Mesenchymal stem cell (in vitro differentiated cells and primary cell): Measurements from ENCODE around the gene FRAT1.
A peak's percentile ranks its signal among the peaks of the same experiment; 100 is the strongest.

Experiments used
- DNase-seq: peaks from one replicate; pipeline ENCODE4 v3.0.0-alpha.2; 2013
- H2AFZ ChIP-seq: one replicate; pipeline ENCODE4 v1.6.1; 2013; ENCODE audit warnings: low read depth, mild to moderate bottlenecking, control low read depth, inconsistent platforms, low read length, moderate library complexity
- H2AK5ac ChIP-seq: 2 replicates; pipeline ENCODE4 v1.6.1; 2013; ENCODE audit warnings: low read length, moderate library complexity, mild to moderate bottlenecking, inconsistent platforms; ENCODE audit not compliant: severe bottlenecking
- H2BK120ac ChIP-seq: one replicate; pipeline ENCODE4 v1.6.1; 2013; ENCODE audit warnings: low read depth, mild to moderate bottlenecking, inconsistent platforms, low read length, moderate library complexity
- H2BK12ac ChIP-seq, 2 experiments: one replicate each; pipeline ENCODE4 v1.6.1; 2013; ENCODE audit warnings: inconsistent platforms in 2 of 2, low read length in 2 of 2, mild to moderate bottlenecking in 2 of 2, moderate library complexity in 2 of 2, control low read depth in 1 of 2
- H2BK15ac ChIP-seq: one replicate; pipeline ENCODE4 v1.6.1; 2013; ENCODE audit warnings: mild to moderate bottlenecking, low read depth, inconsistent platforms; ENCODE audit not compliant: poor library complexity, severe bottlenecking
- H2BK5ac ChIP-seq: 2 replicates; pipeline ENCODE4 v1.6.1; 2013; ENCODE audit warnings: low read depth, mild to moderate bottlenecking, low read length, control low read depth, inconsistent platforms; ENCODE audit not compliant: poor library complexity, severe bottlenecking
- H3K14ac ChIP-seq, 2 experiments: one replicate each; pipeline ENCODE4 v1.6.1; 2013; ENCODE audit warnings: inconsistent platforms in 2 of 2, low read length in 2 of 2, control low read depth in 1 of 2, mild to moderate bottlenecking in 1 of 2, moderate library complexity in 1 of 2
- H3K18ac ChIP-seq, 2 experiments: one replicate each; pipeline ENCODE4 v1.6.1; 2013; ENCODE audit warnings: inconsistent platforms in 2 of 2, low read length in 2 of 2, control low read depth in 1 of 2, low read depth in 1 of 2, mild to moderate bottlenecking in 1 of 2
- H3K23ac ChIP-seq, 2 experiments: one replicate each; pipeline ENCODE4 v1.6.1; 2013; ENCODE audit warnings: inconsistent platforms in 2 of 2, low read length in 2 of 2, mild to moderate bottlenecking in 2 of 2, moderate library complexity in 2 of 2, control low read depth in 1 of 2
- H3K27ac ChIP-seq: 2 replicates; pipeline ENCODE4 v1.5.1; 2013; ENCODE audit warnings: mild to moderate bottlenecking, moderate library complexity, low read length, control low read depth, inconsistent platforms; ENCODE audit not compliant: poor library complexity, severe bottlenecking
- H3K27me3 ChIP-seq, 2 experiments: 2 replicates each; pipeline versions ENCODE4 v1.6.1 to v1.7.0; 2013; ENCODE audit warnings: low read length in 2 of 2, mild to moderate bottlenecking in 2 of 2, moderate library complexity in 2 of 2, control low read depth in 1 of 2, inconsistent platforms in 1 of 2; ENCODE audit not compliant: control insufficient read depth in 1 of 2, insufficient read depth in 1 of 2
- H3K36me3 ChIP-seq, 2 experiments: 2 replicates each; pipeline versions ENCODE4 v1.6.1 to v1.7.0; 2013; ENCODE audit warnings: low read length in 2 of 2, control low read depth in 1 of 2, inconsistent platforms in 1 of 2, low read depth in 1 of 2, mild to moderate bottlenecking in 1 of 2; ENCODE audit not compliant: insufficient read depth in 2 of 2, control insufficient read depth in 1 of 2
- H3K4ac ChIP-seq, 2 experiments: one replicate each; pipeline ENCODE4 v1.6.1; 2013; ENCODE audit warnings: inconsistent platforms in 2 of 2, low read length in 2 of 2, mild to moderate bottlenecking in 2 of 2, moderate library complexity in 2 of 2, control low read depth in 1 of 2, low read depth in 1 of 2
- H3K4me1 ChIP-seq: 2 replicates; pipeline ENCODE4 v1.6.1; 2013; ENCODE audit warnings: low read depth, low read length, control low read depth; ENCODE audit not compliant: control insufficient read depth, insufficient read depth
- H3K4me2 ChIP-seq: 2 replicates; pipeline ENCODE4 v1.6.1; 2013; ENCODE audit warnings: low read length, mild to moderate bottlenecking, inconsistent platforms; ENCODE audit not compliant: poor library complexity, severe bottlenecking
- H3K4me3 ChIP-seq, 2 experiments: 2 replicates each; pipeline versions ENCODE4 v1.5.1 to v1.7.0; 2013; ENCODE audit warnings: low read length in 2 of 2, mild to moderate bottlenecking in 2 of 2, control low read depth in 1 of 2, low read depth in 1 of 2; ENCODE audit not compliant: insufficient read depth in 1 of 2
- H3K79me1 ChIP-seq: replicated peaks from 2 replicates; pipeline ENCODE4 v1.6.1; 2013; ENCODE audit warnings: mild to moderate bottlenecking, control low read depth, low read length, inconsistent platforms; ENCODE audit not compliant: poor library complexity, severe bottlenecking
- H3K9ac ChIP-seq: 2 replicates; pipeline ENCODE4 v1.7.0; 2013; ENCODE audit warnings: mild to moderate bottlenecking, low read length, moderate library complexity
- H3K9me3 ChIP-seq: 2 replicates; pipeline ENCODE4 v1.7.0; 2013; ENCODE audit warnings: mild to moderate bottlenecking, low read length; ENCODE audit not compliant: control insufficient read depth
- H4K8ac ChIP-seq: one replicate; pipeline ENCODE4 v1.6.1; 2013; ENCODE audit warnings: inconsistent platforms, mild to moderate bottlenecking, low read length, moderate library complexity
- H4K91ac ChIP-seq: one replicate; pipeline ENCODE4 v1.6.1; 2013; ENCODE audit warnings: mild to moderate bottlenecking, low read length, inconsistent platforms
- WGBS: methylation state at CpG from one replicate; pipeline ENCODE4 v1.1.7; 2013; ENCODE audit warnings: mixed read lengths; 5-methylcytosine and 5-hydroxymethylcytosine counted together

FRAT1 gene

GRCh38 chr10:97274828-97275227, 44.2 kb upstream of the FRAT1 start:
- Histone ChIP-seq H2BK5ac (no peak overlapping the region), H2AFZ (no peak overlapping the region), H3K36me3 (no peaks in the 10 kb centered on the region), H4K91ac (no peak overlapping the region), H3K14ac (no peak overlapping the region), H3K9ac (peak overlapping the region; percentile 27), H2BK15ac (no peak overlapping the region), H3K4me1 (no peaks in the 10 kb centered on the region), H3K4me2 (no peak overlapping the region), H2BK120ac (no peak overlapping the region), H3K18ac (no peak overlapping the region), H3K27ac (no peak overlapping the region), H3K4me3 (no peak overlapping the region), H3K9me3 (no peaks in the 10 kb centered on the region), H2BK12ac (no peak overlapping the region), H4K8ac (no peak overlapping the region), H3K23ac (no peak overlapping the region), H3K79me1 (peaks cover 10% of the 10 kb centered on the region), H3K4ac (no peak overlapping the region), H2AK5ac (no peak overlapping the region), H3K27me3 (no peaks in the 10 kb centered on the region)
- no peak for DNase-seq
- WGBS: 82% methylated on average over 3 of the region's 9 CpGs

GRCh38 chr10:97277551-97277950, 41.5 kb upstream of the FRAT1 start:
- no peaks in the 10 kb centered on the region for H3K36me3 ChIP-seq
- no peak overlapping the region for H3K18ac ChIP-seq
- no peak overlapping the region for H3K4ac ChIP-seq
- no peaks in the 10 kb centered on the region for H3K27me3 ChIP-seq
- H2BK15ac ChIP-seq: no peak overlapping the region
- no peak overlapping the region for H4K91ac ChIP-seq
- no peak overlapping the region for H3K27ac ChIP-seq
- no peak overlapping the region for H3K14ac ChIP-seq
- H3K9me3 ChIP-seq: no peaks in the 10 kb centered on the region
- H3K4me3 ChIP-seq: no peak overlapping the region
- H2BK120ac ChIP-seq: no peak overlapping the region
- no peak overlapping the region for H3K23ac ChIP-seq
- DNase-seq: no peak
- peaks cover 17% of the 10 kb centered on the region for H3K79me1 ChIP-seq
- H3K9ac ChIP-seq: peak overlapping the region; percentile 72
- no peak overlapping the region for H2BK12ac ChIP-seq
- no peak overlapping the region for H3K4me2 ChIP-seq
- no peak overlapping the region for H4K8ac ChIP-seq
- H2AK5ac ChIP-seq: no peak overlapping the region
- H2BK5ac ChIP-seq: no peak overlapping the region
- 100% methylated on average over 1 of the region's 1 CpG for WGBS
- no peaks in the 10 kb centered on the region for H3K4me1 ChIP-seq
- H2AFZ ChIP-seq: no peak overlapping the region

- H4K91ac ChIP-seq: no peak overlapping the region
- H2BK12ac ChIP-seq: no peak overlapping the region
- no peak overlapping the region for H3K14ac ChIP-seq
- H3K4ac ChIP-seq: no peak overlapping the region
- no peaks in the 10 kb centered on the region for H3K27me3 ChIP-seq
- H3K18ac ChIP-seq: no peak overlapping the region
- no peak overlapping the region for H2BK120ac ChIP-seq
- no peak overlapping the region for H3K27ac ChIP-seq
- H2BK15ac ChIP-seq: no peak overlapping the region
- peaks cover 17% of the 10 kb centered on the region for H3K79me1 ChIP-seq
- no peaks in the 10 kb centered on the region for H3K36me3 ChIP-seq
- H3K9me3 ChIP-seq: no peaks in the 10 kb centered on the region
- H3K23ac ChIP-seq: no peak overlapping the region
- no peak overlapping the region for H4K8ac ChIP-seq
- H3K9ac ChIP-seq: peak overlapping the region; percentile 72
- peak; percentile 73 for DNase-seq
- H2AFZ ChIP-seq: no peak overlapping the region
- H3K4me2 ChIP-seq: no peak overlapping the region
- no peak overlapping the region for H2AK5ac ChIP-seq
- no peak overlapping the region for H2BK5ac ChIP-seq
- no peaks in the 10 kb centered on the region for H3K4me1 ChIP-seq
- no peak overlapping the region for H3K4me3 ChIP-seq
These were observed 40.5 kb upstream of the FRAT1 start for GRCh38 chr10:97278491-97278989.

- DNase-seq: peak; percentile 71
- Histone ChIP-seq H2BK5ac (no peak overlapping the region), H3K36me3 (no peaks in the 10 kb centered on the region), H4K91ac (no peak overlapping the region), H2BK120ac (no peak overlapping the region), H2BK12ac (no peak overlapping the region), H3K14ac (no peak overlapping the region), H3K27ac (no peak overlapping the region), H2BK15ac (no peak overlapping the region), H3K4ac (no peak overlapping the region), H4K8ac (no peak overlapping the region), H3K79me1 (peaks cover 16% of the 10 kb centered on the region), H2AK5ac (no peak overlapping the region), H3K4me2 (no peak overlapping the region), H3K18ac (no peak overlapping the region), H3K4me3 (no peak overlapping the region), H3K4me1 (no peaks in the 10 kb centered on the region), H3K23ac (no peak overlapping the region), H3K9me3 (no peaks in the 10 kb centered on the region), H2AFZ (no peak overlapping the region), H3K27me3 (no peaks in the 10 kb centered on the region), H3K9ac (peak overlapping the region; percentile 68)
- WGBS: 76% methylated on average over 6 of the region's 9 CpGs
These were observed 39.8 kb upstream of the FRAT1 start for GRCh38 chr10:97279121-97279815.
